SU-DHL-6 (cell line): Measurements from ENCODE around the gene LRRC47.

Source experiments
- H2AFZ ChIP-seq: fragments of 200-600 bp; sonication (generic); 2 replicates; pipeline ENCODE4 v1.6.1; 2014; ENCODE audit warnings: low read depth, mild to moderate bottlenecking, moderate library complexity, mixed read lengths, antibody characterized with exemption, low read length; ENCODE audit not compliant: severe bottlenecking
- H3F3A ChIP-seq: fragments of 200-600 bp; shearing (Covaris generic); 2 replicates; pipeline ENCODE4 v1.6.0; 2016; ENCODE audit warnings: antibody characterized with exemption, mild to moderate bottlenecking; ENCODE audit not compliant: insufficient read depth
- H3K27ac ChIP-seq: fragments of 200-600 bp; sonication (generic); 2 replicates; pipeline ENCODE4 v1.5.1; 2016; ENCODE audit warnings: low read depth, mild to moderate bottlenecking, low read length, moderate library complexity, mixed read lengths
- H3K27me3 ChIP-seq: fragments of 200-600 bp; sonication (generic), shearing (Covaris generic); 2 replicates; pipeline ENCODE4 v1.6.0; 2014; ENCODE audit warnings: mild to moderate bottlenecking, low read length
- H3K36me3 ChIP-seq: fragments of 200-600 bp; sonication (generic); 2 replicates; pipeline ENCODE4 v1.6.1; 2014; ENCODE audit warnings: mild to moderate bottlenecking, low read length, mixed read lengths
- H3K4me2 ChIP-seq: fragments of 300-600, 200-600 bp; shearing (Covaris generic), sonication (generic); 2 replicates; pipeline ENCODE4 v1.6.0; 2014; ENCODE audit warnings: low read length, low read depth, mild to moderate bottlenecking; ENCODE audit not compliant: poor library complexity, severe bottlenecking
- H3K4me3 ChIP-seq: fragments of 200-600 bp; sonication (generic); 2 replicates; pipeline ENCODE4 v1.5.1; 2014; ENCODE audit warnings: antibody characterized with exemption, low read length, mild to moderate bottlenecking, mixed read lengths; ENCODE audit not compliant: insufficient read depth, poor library complexity, severe bottlenecking
- H3K79me2 ChIP-seq: fragments of 200-600 bp; sonication (generic); 2 replicates; pipeline ENCODE4 v1.6.1; 2014; ENCODE audit warnings: mild to moderate bottlenecking, low read length, moderate library complexity; ENCODE audit not compliant: insufficient read depth
- H3K9ac ChIP-seq: fragments of 200-600 bp; sonication (generic); 2 replicates; pipeline ENCODE4 v1.7.0; 2014; ENCODE audit warnings: mild to moderate bottlenecking, low read length
- H3K9me2 ChIP-seq: fragments of 200-600 bp; sonication (generic); replicated peaks from 2 replicates; pipeline ENCODE4 v1.6.1; 2014; ENCODE audit warnings: low read length; ENCODE audit not compliant: insufficient read depth
- H3K9me3 ChIP-seq: fragments of 200-600 bp; sonication (generic); 2 replicates; pipeline ENCODE4 v1.6.1; 2014; ENCODE audit warnings: low read length, mixed read lengths; ENCODE audit not compliant: insufficient read depth
- H4K20me1 ChIP-seq: fragments of 200-600 bp; sonication (generic); 2 replicates; pipeline ENCODE4 v1.6.1; 2014; ENCODE audit warnings: low read depth, mild to moderate bottlenecking, antibody characterized with exemption, low read length, moderate library complexity, mixed read lengths
- CTCF ChIP-seq: fragments of 200-600 bp; sonication (generic); IDR thresholded peaks from one replicate; pipeline ENCODE4 v1.5.1; 2017; ENCODE audit warnings: antibody characterized with exemption, mild to moderate bottlenecking, low read length, moderate library complexity; ENCODE audit not compliant: insufficient read depth, poor library complexity, severe bottlenecking
- EZH2phosphoT487 ChIP-seq: fragments of 200-600 bp; sonication (generic), shearing (Covaris generic); conservative IDR thresholded peaks from 2 replicates; pipeline ENCODE4 v1.6.1; 2018; ENCODE audit warnings: mild to moderate bottlenecking, antibody characterized with exemption, low read length, moderate library complexity, mixed read lengths

LRRC47 gene

GRCh38 chr1:3774276-3774945 lies 21.9 kb downstream of the LRRC47 start:
- Histone ChIP-seq H3K9me2 (no peaks in the 10 kb centered on the region), H3K9me3 (no peaks in the 10 kb centered on the region), H3K4me2 (no peak overlapping the region), H3F3A (no peaks in the 10 kb centered on the region), H3K79me2 (no peaks in the 10 kb centered on the region), H3K27ac (no peak overlapping the region), H4K20me1 (no peaks in the 10 kb centered on the region), H2AFZ (no peak overlapping the region), H3K4me3 (no peak overlapping the region), H3K36me3 (no peaks in the 10 kb centered on the region), H3K27me3 (no peaks in the 10 kb centered on the region), H3K9ac (no peak overlapping the region)
- TF ChIP-seq EZH2phosphoT487 (no peak), CTCF (no peak)

- H3K27ac ChIP-seq = no peak overlapping the region
- H3K79me2 ChIP-seq = no peaks in the 10 kb centered on the region
- no peak overlapping the region for H3K9ac ChIP-seq
- H4K20me1 ChIP-seq = no peaks in the 10 kb centered on the region
- no peaks in the 10 kb centered on the region for H3K9me3 ChIP-seq
- H3K36me3 ChIP-seq = no peaks in the 10 kb centered on the region
- H2AFZ ChIP-seq = no peak overlapping the region
- no peaks in the 10 kb centered on the region for H3F3A ChIP-seq
- no peaks in the 10 kb centered on the region for H3K27me3 ChIP-seq
- no peak overlapping the region for H3K4me3 ChIP-seq
- TF ChIP-seq EZH2phosphoT487 = no peak
- TF ChIP-seq CTCF = no peak
- no peak overlapping the region for H3K4me2 ChIP-seq
- no peaks in the 10 kb centered on the region for H3K9me2 ChIP-seq
Measured at GRCh38 chr1:3773572-3774275, 22.6 kb downstream of the LRRC47 start.

- Histone ChIP-seq H4K20me1 (no peaks in the 10 kb centered on the region), H2AFZ (no peak within 1 kb of the TSS)
Measured at GRCh38 chr1:3772715-3773571, 23.4 kb downstream of the LRRC47 start, which contains the start of gene SMIM1. TSS of gene SMIM1 (plus strand) at chr1:3772749. CDS start at chr1:3775374, 2,625 bp downstream.

More at GRCh38 chr1:3772715-3773571, 23.4 kb downstream of the LRRC47 start, which contains the start of gene SMIM1:
- Histone ChIP-seq H3K4me2 (peak within 1 kb of the TSS; percentile 43), H3K79me2 (no peaks in the 10 kb centered on the region), H3K36me3 (no peaks in the 10 kb centered on the region), H3K4me3 (peak within 1 kb of the TSS; percentile 29), H3K9ac (peak within 1 kb of the TSS; percentile 16; the same call in 1 of the 2 replicates), H3K27ac (no peak within 1 kb of the TSS), H3K9me3 (no peaks in the 10 kb centered on the region), H3F3A (no peaks in the 10 kb centered on the region), H3K9me2 (no peaks in the 10 kb centered on the region), H3K27me3 (no peaks in the 10 kb centered on the region)
- TF ChIP-seq CTCF (no peak), EZH2phosphoT487 (no peak)
